ENCODE measurements around the gene TEX12.

DNA sequence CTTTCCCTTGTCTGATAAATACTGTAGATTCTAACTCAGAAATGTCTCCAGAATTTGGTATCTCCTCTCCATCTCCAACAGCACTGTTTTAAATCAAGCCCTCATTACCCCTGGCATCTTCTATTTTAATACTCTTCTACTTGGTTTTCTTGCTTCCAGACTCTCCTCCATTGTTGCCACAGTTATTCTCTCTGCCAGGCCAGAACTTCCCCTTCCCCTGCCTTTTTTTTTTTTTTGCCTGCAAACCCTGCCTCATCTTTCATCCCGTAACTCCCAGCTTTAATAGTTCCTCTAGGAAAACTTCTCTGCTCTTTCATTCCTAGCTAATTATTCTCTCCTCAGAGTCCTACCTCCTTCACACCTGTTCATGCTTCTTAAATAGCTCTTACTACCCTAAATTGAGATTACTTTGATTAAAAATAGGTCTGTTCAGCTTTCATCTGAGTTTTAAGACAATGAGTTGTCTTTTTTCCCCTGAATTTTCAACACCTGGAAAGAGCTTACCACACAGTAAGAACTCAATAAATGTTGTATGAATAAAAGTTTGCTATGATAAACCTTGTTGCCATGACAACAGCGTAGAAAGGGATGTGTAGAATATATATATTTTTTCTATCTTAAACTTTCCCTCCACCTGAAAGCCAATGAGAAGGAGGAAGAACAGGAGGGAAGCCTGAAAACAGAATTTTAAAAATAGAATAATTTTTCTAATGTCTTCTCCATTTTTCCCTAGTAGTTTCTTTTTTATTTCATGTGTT is 6.9 kb upstream of the TEX12 start:
- TF ChIP-seq POLR2AphosphoS5 (IDR thresholded peaks at IDR 0.05; ENCODE audit: borderline replicate concordance, low read depth, low read length) (no peak), EZH2 (IDR thresholded peaks at IDR 0.05) (no peak)
